HPDE6-E6E7 (cell line): ENCODE data around the gene FBXO24.
"Not testable (repeated sequence)": the region's sequence is repeated elsewhere in the genome, so short reads cannot be mapped to it uniquely, and the experiment has no call there.

ENCODE experiments used
- DNase-seq: peaks from one replicate; pipeline ENCODE4 v3.0.0; 2011; ENCODE audit warnings: missing footprints; ENCODE audit errors: extremely low spot score

The FBXO24 gene

DNA sequence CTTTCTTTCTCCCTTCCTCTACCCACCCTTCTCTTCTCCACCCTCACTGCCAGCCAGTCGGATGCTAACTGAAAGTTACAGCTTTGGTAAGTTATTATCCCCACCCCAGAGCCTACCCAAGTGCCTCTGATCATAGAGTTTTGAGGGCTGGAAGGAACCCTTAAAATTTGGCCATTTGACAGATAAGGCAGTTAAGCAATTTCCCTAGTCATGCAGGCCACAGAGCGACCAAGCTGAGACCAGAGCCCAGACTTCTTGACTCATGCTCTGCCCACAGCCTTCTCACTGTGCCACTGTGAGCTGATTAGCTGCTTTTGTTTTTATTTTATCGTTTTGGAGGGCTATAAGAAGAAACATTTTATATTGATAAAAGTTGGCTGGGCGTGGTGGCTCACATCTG is 29.6 kb upstream of the FBXO24 start:
- DNase-seq: no peak

DNA sequence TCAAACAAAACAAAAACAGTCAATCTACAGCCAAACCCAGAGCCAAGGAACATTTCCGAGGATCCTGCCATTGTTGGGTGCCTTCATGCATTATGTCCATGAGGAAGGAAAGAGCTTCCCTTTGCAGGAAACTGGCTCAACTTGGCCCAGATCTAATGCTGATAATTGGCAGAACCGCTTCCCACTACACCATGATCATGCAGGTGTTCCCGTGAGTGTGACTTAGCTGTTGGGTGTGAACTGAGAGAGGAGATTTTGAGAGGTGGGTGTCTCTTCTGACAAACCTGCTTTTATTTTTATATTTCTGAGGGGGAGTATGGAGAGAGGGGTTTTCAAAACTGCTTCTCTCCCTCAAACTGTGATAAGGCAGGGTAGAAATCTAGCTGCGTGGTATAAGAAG is 27.0 kb upstream of the FBXO24 start:
- DNase-seq: no peak

DNA sequence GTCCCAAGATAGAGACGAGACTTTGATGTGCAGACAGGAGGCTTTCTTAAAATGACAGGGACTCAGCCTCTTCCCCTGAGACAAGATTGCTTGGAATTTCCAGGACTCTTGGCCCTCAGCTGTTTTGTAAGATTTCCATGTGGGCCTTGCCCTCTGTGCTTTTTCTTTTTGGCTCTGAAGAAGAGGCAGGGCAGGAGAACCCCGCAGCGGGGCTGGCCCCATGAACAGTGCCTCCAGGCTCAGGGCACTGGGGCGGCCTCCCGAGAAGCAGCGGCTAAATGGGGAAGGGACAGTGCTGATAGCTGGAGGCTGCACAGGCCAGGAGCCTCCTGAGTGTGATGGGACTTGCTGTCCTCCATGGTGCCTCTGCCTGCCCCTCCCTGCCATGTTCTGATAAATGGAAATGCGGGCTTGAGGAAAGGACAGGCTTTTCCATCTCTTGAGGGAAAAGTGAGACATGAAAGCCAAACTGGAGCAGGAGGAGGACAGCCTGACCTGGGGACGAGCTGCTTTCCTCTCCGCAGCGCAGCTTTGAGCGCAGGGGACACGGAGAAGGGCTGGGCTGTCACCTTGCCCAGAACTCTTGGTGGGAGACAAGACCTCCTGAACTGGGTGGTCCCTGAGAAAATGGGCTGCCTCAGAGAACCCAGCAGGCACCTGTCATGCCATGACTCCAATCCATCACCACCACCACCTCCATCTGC is 24.5 kb upstream of the FBXO24 start:
- DNase-seq: no peak

DNA sequence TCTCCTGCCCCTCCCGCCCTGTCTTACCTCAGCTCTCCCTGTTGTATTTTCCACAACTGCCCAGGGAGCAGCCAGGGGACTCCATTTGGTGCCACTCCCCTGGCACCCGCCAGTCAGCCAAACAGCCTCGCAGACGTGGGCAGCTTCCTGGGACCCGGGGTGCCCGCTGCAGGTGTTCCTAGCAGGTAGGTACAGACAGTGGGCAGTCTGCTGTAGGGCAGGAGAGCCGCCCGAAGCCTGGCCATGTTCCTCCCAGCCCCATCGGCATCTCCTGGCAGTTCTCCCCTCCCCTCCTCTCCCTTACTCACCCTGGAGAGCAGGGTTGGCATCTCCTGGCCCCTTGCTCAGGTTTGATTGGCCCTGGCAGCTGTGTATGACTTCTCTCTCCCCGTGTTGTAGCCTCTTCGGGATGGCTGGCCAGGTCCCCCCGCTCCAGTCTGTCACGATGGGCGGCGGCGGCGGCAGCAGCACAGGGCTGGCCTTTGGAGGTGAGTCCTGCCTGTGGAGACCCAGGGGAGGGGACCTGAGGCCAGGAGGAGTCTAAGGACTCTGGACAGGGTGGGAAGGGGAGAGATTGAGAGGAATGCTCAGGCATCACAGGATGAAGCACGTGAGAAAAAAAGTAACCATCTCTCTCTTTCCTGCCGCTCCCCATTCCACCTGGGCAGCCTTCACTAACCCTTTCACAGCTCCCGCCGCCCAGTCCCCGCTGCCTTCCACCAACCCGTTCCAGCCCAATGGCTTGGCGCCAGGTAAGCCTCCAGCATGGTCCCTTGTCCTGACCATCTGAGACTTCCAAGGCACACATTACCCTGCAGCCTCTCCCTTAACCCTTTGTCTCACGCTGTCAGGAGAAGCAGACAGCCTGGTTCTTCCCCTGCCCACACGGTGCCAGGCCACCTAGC is 23.7 kb upstream of the FBXO24 start:
- DNase-seq: no peak

DNA sequence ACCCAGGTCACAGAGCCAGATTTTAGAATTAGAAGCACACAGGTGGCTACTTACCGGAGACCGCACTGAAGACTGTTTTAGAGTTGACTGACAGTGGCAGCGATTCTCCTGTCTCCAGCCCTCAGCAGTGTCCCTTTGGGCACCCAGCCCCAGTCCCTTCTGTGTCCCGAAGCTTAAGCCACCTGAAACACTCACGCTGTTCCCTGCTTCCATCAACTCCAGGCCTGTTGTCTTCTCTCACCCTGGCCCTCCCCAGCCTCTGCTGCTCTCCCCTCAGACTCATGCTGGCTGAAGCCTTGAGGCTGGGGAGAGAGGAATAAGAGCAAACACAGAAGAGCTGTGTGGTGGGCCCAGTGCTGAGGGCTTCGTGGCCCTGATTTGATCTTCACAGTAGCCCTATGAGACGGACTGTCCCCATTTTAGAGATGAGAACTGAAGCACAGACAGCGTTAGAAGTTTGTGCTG is 23.0 kb upstream of the FBXO24 start:
- DNase-seq: no peak

DNA sequence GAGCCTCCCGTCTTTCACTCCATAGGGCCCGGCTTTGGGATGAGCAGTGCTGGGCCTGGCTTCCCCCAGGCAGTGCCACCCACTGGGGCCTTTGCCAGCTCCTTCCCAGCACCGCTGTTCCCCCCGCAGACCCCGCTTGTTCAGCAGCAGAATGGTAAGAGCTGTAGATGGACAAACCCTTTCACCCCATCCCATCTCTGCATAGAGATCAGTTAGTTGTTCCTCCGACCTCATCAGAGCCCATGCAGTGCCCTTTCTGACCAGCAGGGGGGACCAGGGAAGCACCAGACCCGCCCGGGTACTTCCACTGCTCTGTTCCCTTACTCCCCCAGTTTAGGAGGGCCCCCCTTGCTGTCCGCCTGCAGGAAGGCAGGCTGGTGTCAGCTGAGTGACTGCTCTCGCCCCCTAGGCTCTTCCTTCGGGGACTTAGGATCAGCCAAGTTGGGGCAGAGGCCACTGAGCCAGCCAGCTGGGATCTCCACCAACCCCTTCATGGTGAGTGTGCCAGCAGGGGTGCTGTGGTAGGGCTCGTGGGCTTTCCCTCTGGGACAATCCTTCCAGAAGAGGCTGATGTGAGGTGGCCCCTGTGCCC is 22.2 kb upstream of the FBXO24 start:
- peak; percentile 63 for DNase-seq

DNA sequence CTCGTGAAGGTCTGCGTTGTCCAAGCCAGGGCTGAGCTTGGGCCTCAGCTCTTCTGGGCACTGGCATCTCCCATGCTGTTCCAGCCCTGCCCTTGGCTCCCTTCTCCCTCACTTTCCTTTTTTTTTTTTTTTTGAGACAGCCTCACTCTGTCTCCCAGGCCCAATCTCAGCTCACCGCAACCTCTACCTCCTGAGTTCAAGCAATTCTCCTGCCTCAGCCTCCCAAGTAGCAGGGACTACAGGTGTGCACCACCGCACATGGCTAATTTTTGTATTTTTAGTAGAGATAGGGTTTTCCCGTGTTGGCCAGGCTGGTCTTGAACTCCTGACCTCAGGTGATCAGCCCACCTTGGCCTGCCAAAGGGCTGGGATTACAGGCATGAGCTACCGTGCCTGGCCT is 21.7 kb upstream of the FBXO24 start:
- not testable (repeated sequence) for DNase-seq

DNA sequence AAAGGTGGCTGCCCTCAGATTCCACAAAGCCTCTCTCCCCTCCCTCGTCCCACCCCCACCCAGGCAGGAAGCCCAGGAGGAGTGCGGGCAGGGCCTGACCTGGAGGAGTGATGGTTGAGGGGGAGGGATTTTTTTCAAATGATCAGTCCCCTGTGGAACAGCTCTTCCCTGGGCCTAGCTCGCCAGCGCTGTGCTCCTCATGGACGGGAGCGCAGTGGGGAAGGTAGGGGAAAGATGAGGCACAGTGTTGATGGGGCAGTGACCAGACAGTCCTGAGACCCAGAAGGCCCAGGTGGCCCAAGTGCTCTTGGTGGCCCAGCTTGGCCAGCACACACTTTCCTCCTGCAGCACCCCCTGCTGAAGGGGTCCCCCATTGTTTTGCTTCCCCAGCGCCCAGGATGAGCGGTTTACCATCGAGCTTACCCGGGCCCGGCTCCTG is 21.0 kb upstream of the FBXO24 start:
- no peak for DNase-seq

DNA sequence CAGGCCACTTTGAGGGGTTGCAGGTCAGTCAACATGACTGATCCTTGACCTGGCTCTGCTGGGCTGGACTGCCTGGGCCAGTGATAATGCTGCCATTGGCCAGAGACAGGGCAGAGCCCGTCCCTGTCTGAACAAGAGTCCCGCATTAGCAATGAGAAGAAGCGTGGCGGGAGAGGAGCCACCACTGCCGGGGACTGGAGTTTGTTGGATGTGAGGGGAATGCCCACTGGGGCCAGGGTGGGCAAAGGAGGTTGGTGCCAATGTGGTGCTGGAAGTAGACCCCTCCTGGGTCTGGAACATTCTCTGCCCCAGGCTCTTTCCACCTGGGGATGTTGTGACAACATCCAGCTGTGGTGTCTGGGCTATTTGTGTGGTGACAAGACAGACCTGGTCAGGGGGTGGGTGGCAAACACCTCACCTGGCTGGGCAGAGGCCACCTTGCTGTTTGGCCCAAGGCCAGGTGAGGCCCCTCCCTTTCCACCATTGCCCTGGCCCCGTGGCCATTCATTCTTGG is 20.1 kb upstream of the FBXO24 start:
- no peak for DNase-seq

DNA sequence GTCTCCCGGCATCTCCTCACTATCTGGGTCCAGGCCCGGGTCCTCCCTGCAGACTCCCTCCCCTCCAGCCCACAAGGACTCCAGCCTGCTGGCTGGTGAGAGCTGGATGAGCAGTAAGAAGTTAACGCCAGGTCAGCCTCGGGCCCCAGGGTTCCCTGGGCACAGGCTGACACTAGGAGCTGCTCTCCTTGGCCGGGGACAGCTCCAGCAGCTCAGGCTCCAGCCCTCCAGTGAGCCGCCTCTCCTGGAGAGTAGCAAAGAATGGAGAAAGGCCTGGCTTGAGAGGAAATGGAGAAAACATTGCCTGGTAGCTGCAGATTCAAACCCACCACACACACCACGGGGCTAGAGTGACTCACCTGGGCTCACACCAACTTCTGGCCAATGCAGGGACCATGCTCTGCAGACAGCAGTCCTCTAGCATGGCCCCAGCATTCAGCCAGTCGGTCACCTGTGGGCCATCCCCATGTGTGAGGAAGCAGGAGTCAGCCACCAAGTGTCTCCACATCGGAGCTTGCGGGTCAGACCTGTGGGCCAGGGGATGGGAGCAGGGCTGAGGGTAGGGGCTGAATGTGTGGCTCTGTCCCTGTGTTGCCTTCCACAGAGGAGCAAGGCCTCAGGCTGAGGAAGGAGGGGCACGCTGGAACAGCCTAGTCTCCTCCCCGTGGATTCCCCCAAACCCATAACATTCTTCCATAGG is 18.9 kb upstream of the FBXO24 start:
- DNase-seq: no peak

DNA sequence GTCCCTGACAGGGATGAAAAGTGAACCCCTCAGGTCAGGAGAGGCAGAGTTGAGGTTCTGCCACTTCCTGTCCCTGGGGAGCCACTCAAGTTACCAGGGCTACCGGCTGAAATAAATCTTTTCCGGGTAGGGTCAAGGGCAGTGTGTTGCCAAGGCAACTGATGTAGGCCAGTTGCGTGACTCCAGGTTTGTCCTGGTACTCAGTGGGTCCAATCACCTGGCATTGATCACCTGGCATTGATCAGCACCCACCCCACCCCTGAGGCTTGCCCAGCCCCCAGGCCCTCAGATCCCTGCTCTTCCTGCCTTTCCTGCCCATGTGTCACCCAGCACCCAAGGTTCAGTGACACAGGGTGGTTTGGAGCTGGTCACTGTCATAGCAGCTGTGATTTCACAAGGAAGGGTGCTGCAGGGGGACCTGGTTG is 18.4 kb upstream of the FBXO24 start:
- no peak for DNase-seq

DNA sequence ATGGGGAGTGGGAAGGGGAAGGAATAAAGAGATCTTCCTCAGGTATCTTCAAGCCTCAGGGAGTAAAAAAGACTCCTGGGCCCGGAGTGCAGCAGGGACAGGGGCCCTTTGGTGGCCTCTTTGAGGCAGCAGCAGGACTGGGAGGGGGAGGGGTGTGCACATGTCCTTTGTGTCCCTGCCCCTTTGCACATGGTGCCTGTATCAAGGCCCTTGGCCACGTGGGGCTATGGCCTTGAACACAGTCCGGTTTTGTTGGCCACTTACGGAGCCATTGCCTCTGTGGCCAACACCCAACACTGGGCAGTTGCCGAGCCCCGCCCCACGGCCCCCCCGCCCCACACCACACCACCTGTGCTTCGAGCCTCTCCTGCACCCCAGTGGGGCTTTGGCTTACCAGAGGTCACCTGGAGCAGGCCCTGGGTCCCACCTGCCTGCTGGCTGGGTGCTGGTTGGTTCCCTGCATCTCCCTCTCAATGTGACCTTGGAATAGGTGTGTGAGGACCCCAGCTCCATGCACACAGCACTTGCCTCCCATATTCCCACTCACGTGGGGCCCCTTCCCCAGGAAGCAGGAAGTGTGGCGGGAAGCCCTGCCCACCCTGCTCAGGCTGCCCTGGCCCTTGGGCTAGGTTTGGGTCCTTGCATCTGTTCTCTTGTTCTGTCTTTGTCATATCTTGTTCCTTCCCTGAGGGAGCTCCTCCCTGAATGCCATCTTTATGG is 17.8 kb upstream of the FBXO24 start:
- no peak for DNase-seq

DNA sequence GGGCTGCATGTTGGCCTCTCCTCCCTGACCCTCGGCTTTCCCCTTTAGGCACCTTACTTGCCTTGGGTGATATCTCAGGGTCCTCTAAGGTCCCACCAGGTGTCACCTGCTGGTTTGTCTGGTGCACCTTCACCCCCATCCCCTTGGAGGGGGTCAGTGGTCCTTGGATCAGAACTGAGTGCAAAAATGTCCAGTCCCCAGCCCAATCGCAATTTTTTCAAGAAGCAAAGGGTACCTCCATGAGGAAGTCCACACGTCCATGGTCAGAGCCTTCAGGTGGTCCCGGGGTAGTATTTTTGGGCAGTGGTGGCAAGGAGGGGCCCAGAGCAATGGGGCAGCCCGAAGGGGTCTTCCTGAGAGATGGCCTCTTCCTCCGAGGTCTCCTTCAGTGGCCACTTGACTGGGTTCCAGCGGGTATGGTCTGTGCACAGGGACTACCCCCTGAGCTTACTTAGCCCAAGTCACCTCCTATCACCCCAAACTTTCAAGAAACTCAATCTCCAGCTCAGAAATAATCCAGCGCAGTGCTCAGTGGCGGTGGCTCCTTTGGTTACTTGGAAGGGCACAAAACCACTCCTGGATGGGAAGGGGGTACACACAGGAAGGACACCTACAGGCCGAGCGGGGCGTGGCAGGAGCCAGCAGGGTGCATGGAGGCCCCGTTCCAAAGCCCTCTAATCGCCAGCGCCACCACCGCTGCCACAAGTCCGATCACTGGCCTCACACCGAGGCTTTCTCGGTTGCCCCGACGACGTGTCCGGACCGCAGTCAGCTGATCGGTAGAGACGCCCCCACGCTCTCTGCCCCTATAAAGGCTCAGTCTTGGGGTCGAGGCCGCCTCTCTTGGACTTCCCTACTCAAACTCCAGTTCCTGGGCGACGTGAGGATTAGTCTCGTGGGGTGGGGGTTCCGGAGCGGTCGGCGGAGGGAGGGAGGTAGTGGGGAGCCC is 17.0 kb upstream of the FBXO24 start:
- DNase-seq: no peak

DNA sequence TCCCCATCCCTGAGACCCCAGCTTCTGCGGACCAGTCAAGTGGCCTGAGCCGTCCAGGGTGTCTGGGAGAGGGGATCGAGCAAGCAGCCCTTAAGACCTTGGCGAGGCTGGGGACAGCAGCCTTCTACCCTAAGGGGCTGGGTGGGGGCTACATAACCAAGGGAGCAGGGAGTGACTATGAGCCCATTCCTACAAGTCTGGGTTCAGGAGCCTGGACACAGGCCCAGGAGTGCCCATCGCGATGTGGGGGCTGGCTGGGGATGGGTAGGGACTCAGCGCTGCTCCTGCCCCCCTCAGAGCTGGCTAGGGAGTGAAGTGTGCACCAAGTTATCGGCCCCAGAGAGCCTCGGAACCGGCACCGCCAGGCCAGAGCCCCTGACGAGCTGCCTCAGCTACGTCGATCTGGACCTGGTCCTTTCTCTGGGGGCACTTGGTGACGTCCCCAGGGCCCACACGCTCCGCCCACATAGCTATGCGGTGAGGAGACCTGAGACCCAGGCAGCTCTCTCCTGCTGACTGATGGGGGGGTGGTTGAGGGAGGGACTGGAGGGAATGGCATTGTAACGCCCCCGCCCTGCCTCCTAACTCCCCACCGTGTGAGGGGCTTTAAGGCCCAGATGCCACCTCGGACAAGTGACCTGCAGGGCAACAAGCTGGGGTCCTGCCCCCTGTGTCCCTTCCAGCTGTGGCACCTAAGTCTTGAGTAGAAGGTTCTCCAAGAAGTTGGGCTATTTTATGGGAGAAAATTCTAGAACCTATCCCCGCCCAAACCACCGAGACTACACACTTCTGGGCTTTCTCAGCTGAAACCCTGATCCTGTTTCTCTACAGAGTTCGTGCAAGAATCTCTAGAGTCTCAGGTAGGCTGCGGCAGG is 14.9 kb upstream of the FBXO24 start:
- no peak for DNase-seq

DNA sequence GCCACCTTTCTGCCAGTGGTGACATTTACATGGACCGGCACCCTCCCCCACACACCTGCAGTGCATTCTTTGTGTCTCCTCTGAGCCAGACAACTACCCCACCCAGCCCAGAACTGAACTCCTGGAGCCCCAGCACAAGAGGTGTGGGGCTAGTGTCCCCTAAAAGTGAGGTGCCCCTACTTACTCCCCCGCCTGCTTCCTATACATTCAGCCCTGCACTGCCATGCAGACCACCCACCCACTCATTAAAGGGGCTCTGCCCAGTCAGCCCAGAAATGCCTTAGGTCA is 14.4 kb upstream of the FBXO24 start:
- no peak for DNase-seq

DNA sequence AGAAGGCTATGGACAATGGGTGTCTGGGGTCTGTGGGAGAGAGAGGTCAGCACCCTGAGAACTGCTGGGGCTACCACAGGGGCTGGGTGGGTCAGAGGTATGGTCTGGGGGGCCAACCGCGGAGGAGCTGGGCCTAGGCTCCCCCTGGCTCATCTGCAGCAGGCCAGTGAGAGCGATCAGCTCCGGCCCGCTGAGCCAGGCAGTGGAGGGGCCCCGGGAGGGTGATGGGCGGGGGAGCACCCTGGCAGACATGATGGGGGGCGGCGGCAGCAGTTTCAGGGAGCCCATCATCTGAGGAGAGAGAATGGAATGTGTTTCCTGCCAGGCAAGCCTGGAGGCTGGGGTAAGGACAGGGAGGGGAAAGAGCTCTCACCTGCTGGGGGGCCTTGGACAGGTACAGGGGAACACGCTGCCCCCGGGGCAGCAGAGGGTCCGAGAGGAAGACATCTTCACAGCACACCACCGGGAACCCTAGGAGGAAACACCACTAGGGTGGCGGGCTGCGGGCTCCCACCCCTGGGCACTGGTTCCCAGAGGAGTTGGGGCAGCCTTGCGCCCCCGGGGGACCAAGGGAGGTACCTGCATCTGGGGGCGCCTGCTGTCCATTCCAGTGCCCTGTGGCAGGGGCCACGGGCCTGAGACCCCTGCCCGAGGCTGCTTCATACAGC is 13.7 kb upstream of the FBXO24 start:
- no peak for DNase-seq

DNA sequence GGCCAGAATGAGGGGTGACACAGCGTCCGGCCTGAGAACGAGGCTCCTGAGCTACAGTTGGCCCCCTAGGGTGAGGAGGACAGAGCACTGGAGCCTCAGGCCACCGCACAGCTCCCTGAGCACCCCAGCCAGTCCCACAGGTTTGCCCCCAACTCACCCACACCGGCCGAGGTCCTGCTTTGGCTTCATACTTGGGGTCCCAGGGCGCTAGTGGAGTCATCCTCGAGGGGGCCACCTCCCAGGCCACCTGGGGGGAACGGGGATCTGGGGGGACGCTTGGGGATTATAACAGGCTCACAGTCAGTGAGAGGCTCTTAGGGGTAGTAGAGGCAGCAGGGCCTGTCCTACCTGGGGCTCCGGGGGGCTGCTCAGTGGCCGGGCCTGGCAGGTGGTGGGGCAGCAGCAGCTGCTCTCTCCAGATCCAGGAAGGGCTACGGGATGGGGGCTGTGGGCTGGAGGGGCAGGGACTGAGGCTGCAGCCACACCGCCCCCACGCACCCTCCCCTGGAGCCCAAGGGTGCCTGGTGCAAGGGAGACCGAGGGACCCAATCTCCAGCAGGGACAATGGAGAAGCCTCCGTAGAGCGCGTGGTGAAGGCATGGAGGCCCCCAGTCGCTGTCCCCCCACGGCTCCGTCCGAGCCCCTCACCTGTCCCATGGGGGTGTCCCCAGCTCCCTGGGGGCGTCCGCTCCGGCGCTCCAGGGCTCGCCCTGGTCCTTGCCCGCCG is 13.0 kb upstream of the FBXO24 start:
- DNase-seq: no peak
